ENCODE results near the gene L3MBTL1. TPM values are rescaled to one million over a fixed set of nuclear protein-coding genes. Genes with fewer than 3 reads are reported as not detected.

The L3MBTL1 gene
- total RNA-seq, 3 donors from 2014 or later = 8.6 to 24.7 (median 17.4) TPM

- intact Hi-C loops (cut with DNase I; ENCODE audit: low total_unique reads) = no loop called here
- H3K4me1 ChIP-seq = peaks cover 0 to 8% of the 10 kb centered on the region in 2 donors
- H3K27ac ChIP-seq = no peak overlapping the region
- no peaks in the 10 kb centered on the region for H3K9me3 ChIP-seq
- H3K36me3 ChIP-seq = peaks cover 9% of the 10 kb centered on the region
- H3K4me3 ChIP-seq = no peak overlapping the region
- H3K27me3 ChIP-seq = no peaks in the 10 kb centered on the region
- DNase-seq (ENCODE audit: low spot score in 2 of 2) = no peak
- TF ChIP-seq, protein P1, sequence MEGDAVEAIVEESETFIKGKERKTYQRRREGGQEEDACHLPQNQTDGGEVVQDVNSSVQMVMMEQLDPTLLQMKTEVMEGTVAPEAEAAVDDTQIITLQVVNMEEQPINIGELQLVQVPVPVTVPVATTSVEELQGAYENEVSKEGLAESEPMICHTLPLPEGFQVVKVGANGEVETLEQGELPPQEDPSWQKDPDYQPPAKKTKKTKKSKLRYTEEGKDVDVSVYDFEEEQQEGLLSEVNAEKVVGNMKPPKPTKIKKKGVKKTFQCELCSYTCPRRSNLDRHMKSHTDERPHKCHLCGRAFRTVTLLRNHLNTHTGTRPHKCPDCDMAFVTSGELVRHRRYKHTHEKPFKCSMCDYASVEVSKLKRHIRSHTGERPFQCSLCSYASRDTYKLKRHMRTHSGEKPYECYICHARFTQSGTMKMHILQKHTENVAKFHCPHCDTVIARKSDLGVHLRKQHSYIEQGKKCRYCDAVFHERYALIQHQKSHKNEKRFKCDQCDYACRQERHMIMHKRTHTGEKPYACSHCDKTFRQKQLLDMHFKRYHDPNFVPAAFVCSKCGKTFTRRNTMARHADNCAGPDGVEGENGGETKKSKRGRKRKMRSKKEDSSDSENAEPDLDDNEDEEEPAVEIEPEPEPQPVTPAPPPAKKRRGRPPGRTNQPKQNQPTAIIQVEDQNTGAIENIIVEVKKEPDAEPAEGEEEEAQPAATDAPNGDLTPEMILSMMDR (IDR thresholded peaks at IDR 0.05) = no peak
- TF ChIP-seq POLR2AphosphoS5 (IDR thresholded peaks at IDR 0.05) (no peak), POLR2A (IDR thresholded peaks at IDR 0.05) (no peak)
These were observed 46.7 kb upstream of the L3MBTL1 start for GRCh38 chr20:43460830-43461200.

DNA sequence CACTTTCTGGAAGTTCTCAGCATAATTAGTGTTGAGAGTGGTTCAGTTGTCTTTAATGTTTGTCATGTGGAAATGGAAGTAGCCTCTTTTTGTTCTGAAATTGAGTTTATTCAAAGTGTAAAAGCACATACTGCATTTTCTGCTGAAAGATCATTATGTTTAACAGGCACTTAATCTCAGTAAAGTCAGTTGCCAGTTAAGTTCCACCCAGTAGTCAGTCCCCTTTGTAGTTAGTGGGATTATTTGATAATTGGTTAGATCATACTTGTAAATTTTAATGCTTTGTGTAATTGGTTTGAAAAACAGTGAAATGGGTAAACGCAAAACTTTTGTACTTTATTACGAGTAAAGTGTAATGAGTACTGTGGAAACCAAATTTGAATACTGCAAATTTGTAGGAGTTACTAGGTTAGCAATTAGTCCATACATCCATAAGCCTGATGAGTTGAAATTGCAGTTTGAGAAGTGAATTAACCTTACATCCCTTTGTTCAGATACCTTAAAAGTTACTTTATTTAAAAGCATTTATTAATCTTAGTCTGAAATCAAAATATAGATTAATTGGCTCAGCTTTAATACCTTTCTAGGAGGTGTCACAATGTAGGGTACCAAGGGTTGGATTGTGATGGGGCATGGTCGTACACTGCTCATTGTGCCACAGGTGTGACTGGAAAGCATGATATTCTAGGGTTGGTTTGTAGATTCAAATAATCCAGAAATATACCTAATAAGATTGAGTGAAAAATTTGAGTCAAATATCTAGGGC, 45.4 kb upstream of the L3MBTL1 start:
- Histone ChIP-seq H3K27me3 (no peaks in the 10 kb centered on the region), H3K27ac (no peak overlapping the region), H3K9me3 (no peaks in the 10 kb centered on the region), H3K36me3 (peaks cover 11% of the 10 kb centered on the region), H3K4me1 (peaks cover 0 to 8% of the 10 kb centered on the region in 2 donors), H3K4me3 (no peak overlapping the region)
- intact Hi-C loops (cut with DNase I; ENCODE audit: low total_unique reads) = no loop called here
- DNase-seq (ENCODE audit: low spot score in 2 of 2) = no peak
- TF ChIP-seq POLR2AphosphoS5 (IDR thresholded peaks at IDR 0.05) (no peak), POLR2A (IDR thresholded peaks at IDR 0.05) (no peak)
- TF ChIP-seq, protein P1 (IDR thresholded peaks at IDR 0.05) = no peak

DNA sequence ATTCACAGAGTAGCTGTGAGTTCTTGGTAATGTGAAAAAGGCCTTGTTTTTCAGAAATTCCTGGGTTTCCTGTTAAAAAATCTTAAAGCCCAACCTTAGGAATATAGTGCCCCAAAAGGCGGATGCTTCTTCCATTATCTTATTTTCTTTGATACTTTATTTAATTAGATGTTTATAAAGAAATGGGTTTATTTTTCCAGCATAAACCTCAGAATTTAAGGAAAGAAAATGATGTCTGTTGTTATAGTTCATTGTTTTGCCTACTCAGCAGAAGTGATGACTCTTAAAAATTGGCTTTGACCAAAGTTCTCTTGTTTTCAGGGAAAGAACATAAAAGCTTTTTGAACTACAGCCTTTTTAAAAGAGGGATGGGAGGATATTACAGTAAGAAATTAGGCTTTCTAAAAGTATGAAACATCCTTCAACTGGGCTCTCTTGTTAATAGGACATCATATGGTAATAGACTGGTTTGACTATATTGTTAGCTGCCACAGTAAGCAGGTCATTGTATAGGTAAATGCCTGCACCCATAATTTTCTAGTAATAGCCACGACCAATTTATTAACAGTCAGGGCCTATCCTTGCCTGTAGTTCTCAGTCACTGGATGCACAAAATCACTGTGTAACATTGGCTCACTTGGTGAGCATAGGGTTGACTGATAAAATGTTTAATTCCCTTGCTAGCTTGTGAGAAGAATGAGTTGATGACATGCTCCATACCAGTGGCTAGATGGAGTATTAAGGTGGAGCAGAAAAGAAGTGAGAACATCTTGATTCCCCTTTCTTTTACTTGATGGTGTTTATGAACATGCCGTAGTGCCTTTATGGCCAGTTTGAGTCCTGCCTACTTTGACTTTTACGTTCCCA, 44.6 kb upstream of the L3MBTL1 start:
- Histone ChIP-seq H3K9me3 (no peaks in the 10 kb centered on the region), H3K36me3 (peaks cover 11% of the 10 kb centered on the region), H3K4me3 (no peak overlapping the region), H3K27me3 (no peaks in the 10 kb centered on the region), H3K4me1 (peaks cover 0 to 8% of the 10 kb centered on the region in 2 donors), H3K27ac (no peak overlapping the region)
- intact Hi-C loops (cut with DNase I; ENCODE audit: low total_unique reads) = no loop called here
- no peak for DNase-seq (ENCODE audit: low spot score in 2 of 2)
- no peak for TF ChIP-seq POLR2AphosphoS5 (IDR thresholded peaks at IDR 0.05)
- no peak for TF ChIP-seq POLR2A (IDR thresholded peaks at IDR 0.05)

GRCh38 chr20:43463527-43464218, 43.8 kb upstream of the L3MBTL1 start:
- peaks cover 11% of the 10 kb centered on the region for H3K36me3 ChIP-seq
- H3K4me1 ChIP-seq = peaks cover 0 to 8% of the 10 kb centered on the region in 2 donors
- TF ChIP-seq POLR2A (IDR thresholded peaks at IDR 0.05) (no peak), POLR2AphosphoS5 (IDR thresholded peaks at IDR 0.05) (no peak)
- TF ChIP-seq, protein P1 (IDR thresholded peaks at IDR 0.05) = no peak
- no peak overlapping the region for H3K27ac ChIP-seq
- no peaks in the 10 kb centered on the region for H3K9me3 ChIP-seq
- no peak for DNase-seq (ENCODE audit: low spot score in 2 of 2)
- no peak overlapping the region for H3K4me3 ChIP-seq
- intact Hi-C loops (cut with DNase I; ENCODE audit: low total_unique reads) = no loop called here
- H3K27me3 ChIP-seq = no peaks in the 10 kb centered on the region

DNA sequence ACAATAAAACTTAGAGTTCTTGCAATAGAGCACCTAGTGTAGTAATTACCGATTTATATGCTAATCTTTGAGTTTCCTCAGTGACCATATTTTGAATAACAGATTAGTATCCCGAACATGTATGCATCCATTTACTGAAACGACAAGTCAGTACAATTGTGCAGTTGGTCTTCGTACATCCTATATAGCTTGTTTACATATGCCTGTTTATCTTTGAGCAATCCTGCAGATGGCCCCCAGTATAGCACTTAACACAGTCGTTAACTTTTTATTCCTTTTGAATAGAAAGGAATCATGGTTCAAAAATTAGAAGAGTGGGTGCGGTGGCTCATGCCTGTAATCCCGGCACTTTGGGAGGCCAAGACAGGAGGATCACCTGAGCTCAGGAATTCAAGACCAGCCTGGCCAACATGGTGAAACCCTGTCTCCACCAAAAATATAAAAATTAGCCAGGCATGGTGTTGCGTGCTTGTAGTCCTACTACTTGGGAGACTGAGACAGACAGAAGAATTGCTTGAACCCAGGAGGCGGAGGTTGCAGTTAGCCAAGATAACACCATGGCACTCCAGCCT, 43.2 kb upstream of the L3MBTL1 start:
- intact Hi-C loops (cut with DNase I; ENCODE audit: low total_unique reads) = no loop called here
- TF ChIP-seq POLR2A (IDR thresholded peaks at IDR 0.05) = no peak
- TF ChIP-seq, protein P1 (IDR thresholded peaks at IDR 0.05) = no peak
- TF ChIP-seq POLR2AphosphoS5 (IDR thresholded peaks at IDR 0.05) = no peak
- no peak for DNase-seq (ENCODE audit: low spot score in 2 of 2)
- Histone ChIP-seq H3K27me3 (no peaks in the 10 kb centered on the region), H3K4me3 (no peak overlapping the region), H3K4me1 (peaks cover 0 to 4% of the 10 kb centered on the region in 2 donors), H3K27ac (no peak overlapping the region), H3K36me3 (peaks cover 11% of the 10 kb centered on the region), H3K9me3 (no peaks in the 10 kb centered on the region)

All from breast epithelium (tissue), 4 donors.